ENCODE measurements around the gene RALGAPA2. TPM values are rescaled to one million over a fixed set of nuclear protein-coding genes. Genes with fewer than 3 reads are reported as not detected.

The RALGAPA2 gene
- total RNA-seq, 1 experiment from 2014 or later, result 10.8 TPM

- H3K4me3 ChIP-seq (replicated peaks in 1 of 2; ENCODE audit: low read depth in 1 of 2, low read length in 2 of 2), result no peak overlapping the region
- no peak overlapping the region for H2AFZ ChIP-seq (ENCODE audit: low read depth, low read length, poor library complexity, severe bottlenecking)
- H3K9ac ChIP-seq (ENCODE audit: low read length), result no peak overlapping the region
- H4K20me1 ChIP-seq (ENCODE audit: insufficient read depth), result no peaks in the 10 kb centered on the region
- TF ChIP-seq FOSL1 (IDR thresholded peaks at IDR 0.05; ENCODE audit: low read depth), result no peak
- no peak for TF ChIP-seq JUND (IDR thresholded peaks at IDR 0.05)
- no peak for TF ChIP-seq ZNF274 (IDR thresholded peaks at IDR 0.05; ENCODE audit: low read depth, low read length)
- no peak for TF ChIP-seq TCF7L2 (IDR thresholded peaks at IDR 0.05; ENCODE audit: borderline replicate concordance, extremely low read depth, insufficient read depth, insufficient read length)
- no peak for TF ChIP-seq YY1 (IDR thresholded peaks at IDR 0.05; ENCODE audit: extremely low read depth, insufficient replicate concordance, low read depth, low read length)
- no peak for TF ChIP-seq REST (IDR thresholded peaks at IDR 0.05; ENCODE audit: low read depth)
- TF ChIP-seq ZBTB33 (IDR thresholded peaks at IDR 0.05; ENCODE audit: extremely low read depth, insufficient replicate concordance, low read length), result no peak
- no peak for TF ChIP-seq MAX (IDR thresholded peaks at IDR 0.05)
- TF ChIP-seq EZH2phosphoT487 (IDR thresholded peaks at IDR 0.05; ENCODE audit: borderline replicate concordance), result no peak
- TF ChIP-seq CEBPB (IDR thresholded peaks at IDR 0.05; ENCODE audit: low read depth), result no peak
- no peak for TF ChIP-seq EGR1 (IDR thresholded peaks at IDR 0.05; ENCODE audit: low read depth)
- no peak for TF ChIP-seq RAD21 (IDR thresholded peaks at IDR 0.05; ENCODE audit: low read depth)
- ChIA-PET CTCF (no interaction called here), RAD21 (ENCODE audit: low non-redundant PET in 1 of 2, low total read pairs in 2 of 2, uncharacterized antibody in 2 of 2, unreplicated experiment in 2 of 2) (no interaction called here), POLR2A (no interaction called here)
- no TSS peak for BruUV-seq (replicated peaks)
- H3K9me3 ChIP-seq (ENCODE audit: control insufficient read depth in 1 of 2, insufficient read depth in 1 of 2, low read depth in 1 of 2, low read length in 2 of 2), result no peaks in the 10 kb centered on the region
- DNase-seq (ENCODE audit: low read depth, low spot score), result no peak
- no peak overlapping the region for H3K4me2 ChIP-seq (ENCODE audit: low read length)
- H3K4me1 ChIP-seq (ENCODE audit: control insufficient read depth in 1 of 2, insufficient read depth in 2 of 2, low read length in 2 of 2), result no peaks in the 10 kb centered on the region
- no peak for ATAC-seq
- H3K27ac ChIP-seq (ENCODE audit: low read depth, low read length), result no peak overlapping the region
- no peaks in the 10 kb centered on the region for H3K9me2 ChIP-seq (ENCODE audit: insufficient read depth)
- intact Hi-C loops (cut with micrococcal nuclease), result no loop called here
- H3K79me2 ChIP-seq (ENCODE audit: insufficient read depth, low read length), result no peaks in the 10 kb centered on the region
- peaks cover 19% of the 10 kb centered on the region for H3K27me3 ChIP-seq (ENCODE audit: insufficient read depth, low read length)
- no peaks in the 10 kb centered on the region for H3K36me3 ChIP-seq (ENCODE audit: control insufficient read depth in 1 of 2, insufficient read depth in 2 of 2, low read length in 2 of 2)
These were observed 349.0 kb downstream of the RALGAPA2 start for GRCh38 chr20:20363434-20363798.

Data from HCT116 (cell line).